Activated CD4-positive, CD25-positive, alpha-beta regulatory T cell treated with anti-CD3 and anti-CD28 coated beads, Interleukin-2, amount 50 U/mL, for 72 hours (primary cell): ENCODE results near the gene CLTRN.
"Not testable (repeated sequence)": the region's sequence is repeated elsewhere in the genome, so short reads cannot be mapped to it uniquely, and the experiment has no call there.

ENCODE experiments used
- DNase-seq: peaks from one replicate; pipeline ENCODE4 v3.0.0; 2021

Gene CLTRN

DNA sequence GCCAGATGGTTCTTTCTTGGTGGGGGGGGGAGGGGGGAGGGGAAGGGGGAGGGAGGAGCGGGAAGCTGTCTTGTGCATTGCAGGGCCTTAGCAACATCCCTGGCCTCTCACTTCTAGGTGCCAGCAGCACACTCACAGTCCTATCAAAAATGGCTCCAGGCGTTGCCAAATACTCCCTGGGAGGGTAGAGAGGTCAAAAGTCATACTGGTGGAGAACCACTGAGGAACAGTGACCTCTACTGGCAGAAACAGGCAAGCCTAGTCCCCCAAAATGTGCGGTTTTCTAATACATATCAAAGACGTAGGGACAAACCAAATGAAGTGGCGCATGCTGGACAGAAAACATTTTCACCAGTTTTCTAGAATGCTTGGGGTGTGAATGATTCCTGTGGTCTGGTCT, 17.1 kb downstream of the CLTRN start:
- DNase-seq, result not testable (repeated sequence)

DNA sequence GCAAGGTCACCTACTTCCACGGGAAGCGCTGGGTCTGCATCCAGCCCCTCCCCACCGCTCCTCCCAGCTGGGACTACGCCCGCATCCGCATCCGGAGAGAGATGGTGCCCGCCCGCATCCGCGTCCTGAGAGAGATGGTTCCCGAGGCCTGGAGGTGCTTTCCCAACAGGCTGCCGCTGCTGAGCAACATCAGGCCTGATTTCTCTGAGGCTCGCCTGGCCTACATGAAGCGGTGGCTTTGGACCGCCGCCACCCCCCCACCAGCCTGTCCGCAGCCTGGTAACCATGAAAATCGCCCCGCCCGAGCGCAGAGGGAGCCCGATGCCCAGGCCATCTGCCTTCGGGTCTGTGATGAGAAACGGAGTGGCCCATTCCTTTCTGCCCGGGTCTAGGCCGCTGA, 18.1 kb downstream of the CLTRN start:
- DNase-seq, result no peak

DNA sequence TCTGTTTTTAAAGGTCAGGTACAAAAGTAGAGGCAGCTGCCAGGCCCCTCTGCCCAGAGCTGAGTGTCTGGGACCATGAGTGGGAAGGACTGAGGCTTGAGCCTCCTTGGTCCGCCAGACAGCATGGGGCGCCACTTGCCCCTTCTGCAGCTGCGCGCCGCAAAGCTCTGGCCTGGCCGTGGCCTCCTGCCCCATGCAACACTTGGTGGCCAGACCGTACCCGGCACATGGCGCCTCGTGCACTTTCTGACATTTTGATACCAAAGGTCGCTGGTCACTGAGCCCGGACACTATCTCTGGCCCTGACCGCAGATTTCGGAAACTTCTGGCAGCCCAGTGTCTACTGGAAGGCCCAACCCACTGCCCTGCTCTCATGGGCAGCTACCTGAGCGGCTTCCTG, 18.6 kb downstream of the CLTRN start:
- DNase-seq, result no peak

- no peak for DNase-seq
These were observed 19.3 kb downstream of the CLTRN start for GRCh38 chrX:15645266-15645665.

DNA sequence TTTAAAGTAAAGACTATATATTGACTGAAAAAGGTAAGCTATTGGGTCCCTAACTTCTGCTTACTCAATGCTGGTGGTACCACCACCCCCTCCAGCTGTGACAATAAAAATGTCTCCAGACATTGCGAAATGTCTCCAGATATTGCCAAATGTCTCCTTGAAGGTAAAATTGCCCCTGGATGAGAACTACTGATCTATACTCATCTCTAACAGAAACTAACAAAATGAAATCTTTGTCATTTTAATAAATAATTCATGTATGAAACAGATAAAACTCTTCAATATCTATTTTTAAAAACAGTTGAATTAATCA, 20.1 kb downstream of the CLTRN start:
- DNase-seq, result no peak

- DNase-seq, result no peak
These were observed 20.6 kb downstream of the CLTRN start for GRCh38 chrX:15643786-15644559.

DNA sequence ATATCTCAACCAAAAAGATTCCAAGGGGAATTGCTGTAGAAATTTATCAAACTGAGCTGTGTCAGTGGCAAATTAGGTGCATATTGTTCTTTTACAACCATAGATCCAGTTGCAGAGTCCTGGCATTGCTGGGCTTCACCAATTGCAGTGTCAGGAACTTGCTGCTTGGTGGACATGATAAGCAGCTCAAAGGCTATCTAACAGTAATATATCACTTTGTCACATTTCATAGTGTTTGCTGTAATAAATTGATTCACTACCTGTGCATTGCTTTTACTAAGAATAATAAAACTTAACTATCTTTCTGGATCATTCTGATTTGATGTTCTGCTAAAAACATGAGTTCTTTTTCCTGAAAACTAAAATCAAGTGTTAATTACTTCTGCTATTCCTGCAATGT, 33.0 kb downstream of the CLTRN start:
- DNase-seq, result no peak

- no peak for DNase-seq
These were observed 41.6 kb downstream of the CLTRN start for GRCh38 chrX:15623054-15623453.

DNA sequence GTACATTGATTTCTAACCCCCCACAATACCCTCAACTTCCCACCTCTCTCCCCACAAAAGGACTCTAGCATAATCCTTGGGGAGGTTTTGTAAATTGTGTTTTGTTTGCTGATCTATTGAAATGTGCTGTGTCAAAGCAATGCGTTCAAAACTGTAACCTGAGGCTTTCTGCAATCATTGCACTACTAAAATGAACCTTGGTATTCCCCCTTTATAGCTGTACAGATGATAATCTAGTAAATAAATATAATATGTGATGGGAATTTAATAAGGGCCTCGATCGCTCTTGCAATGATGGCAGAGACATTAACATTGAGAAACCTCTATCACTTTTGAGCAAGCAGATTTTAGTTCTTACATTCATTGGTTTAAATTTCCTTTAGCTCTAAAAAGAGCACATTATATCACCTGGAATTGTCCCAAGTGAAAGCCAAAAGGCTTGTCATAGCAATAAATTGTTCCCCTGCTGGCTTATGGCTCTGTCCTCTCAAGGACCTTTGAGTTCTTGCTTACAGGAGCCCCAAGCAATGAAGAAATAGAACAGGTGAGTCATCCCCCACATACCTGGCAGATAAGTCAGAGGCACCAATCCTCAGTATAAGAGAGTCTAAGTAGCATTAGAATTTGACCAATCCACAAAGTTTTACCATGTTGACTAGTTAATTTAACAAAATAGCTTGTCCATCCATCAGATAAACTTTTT, 45.4 kb downstream of the CLTRN start:
- DNase-seq, result no peak

DNA sequence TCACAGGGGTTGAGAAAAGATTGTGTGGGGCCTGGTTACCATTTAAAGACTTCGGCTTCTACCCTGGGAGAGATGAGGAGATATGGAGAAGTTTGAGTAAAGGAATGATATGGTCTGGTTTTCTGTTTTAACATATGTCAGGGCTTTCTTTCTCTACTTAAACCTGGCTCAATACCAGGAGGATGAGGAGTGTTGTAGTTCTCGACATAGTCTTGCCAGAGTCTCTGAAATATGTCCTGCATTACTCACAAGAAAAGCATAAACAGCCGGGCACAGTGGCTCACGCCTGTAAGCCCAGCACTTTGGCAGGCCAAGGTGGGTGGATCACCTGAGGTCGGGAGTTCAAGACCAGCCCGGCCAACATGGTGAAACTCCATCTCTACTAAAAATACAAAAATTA, 47.5 kb downstream of the CLTRN start:
- DNase-seq, result no peak

DNA sequence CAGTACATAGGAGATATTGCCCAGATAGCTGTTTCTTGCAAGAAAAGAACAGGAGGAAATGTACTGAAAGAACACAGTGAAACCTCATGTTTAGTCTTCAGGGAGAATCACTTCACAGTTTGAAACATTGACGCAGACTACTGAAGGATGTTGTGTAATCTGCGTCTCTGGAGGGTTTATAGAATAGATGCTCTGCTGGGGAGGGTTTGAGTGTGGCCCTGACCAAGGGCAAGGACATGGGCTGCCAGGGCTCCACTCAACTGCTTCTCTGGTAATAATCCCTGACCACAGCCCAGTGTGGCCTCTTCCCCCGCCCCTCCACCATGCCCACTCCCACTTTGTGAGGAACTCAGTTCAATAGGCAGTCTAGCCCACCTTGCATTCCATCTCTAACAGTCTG, 48.1 kb downstream of the CLTRN start:
- no peak for DNase-seq

DNA sequence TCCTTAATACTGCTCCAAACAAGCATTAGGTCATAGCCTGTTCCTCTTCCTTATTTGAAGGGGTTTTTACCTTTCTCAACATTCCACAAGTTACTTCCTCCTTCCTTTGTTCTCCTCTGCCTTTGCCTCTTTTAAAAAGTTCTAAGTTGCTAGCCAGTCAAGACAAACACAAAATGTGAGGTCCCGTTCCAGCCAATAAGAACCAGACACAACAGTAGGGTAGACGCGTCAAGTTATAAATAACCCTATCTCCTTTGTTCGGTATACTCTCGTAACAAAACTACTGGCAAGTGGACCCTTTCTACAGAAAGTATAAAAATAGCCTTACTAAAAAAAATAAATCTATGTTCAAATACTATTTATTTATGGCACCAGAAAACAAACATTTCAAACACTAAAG, 57.5 kb downstream of the CLTRN start:
- no peak for DNase-seq

- DNase-seq, result no peak
These were observed 58.5 kb downstream of the CLTRN start for GRCh38 chrX:15606136-15606535.

DNA sequence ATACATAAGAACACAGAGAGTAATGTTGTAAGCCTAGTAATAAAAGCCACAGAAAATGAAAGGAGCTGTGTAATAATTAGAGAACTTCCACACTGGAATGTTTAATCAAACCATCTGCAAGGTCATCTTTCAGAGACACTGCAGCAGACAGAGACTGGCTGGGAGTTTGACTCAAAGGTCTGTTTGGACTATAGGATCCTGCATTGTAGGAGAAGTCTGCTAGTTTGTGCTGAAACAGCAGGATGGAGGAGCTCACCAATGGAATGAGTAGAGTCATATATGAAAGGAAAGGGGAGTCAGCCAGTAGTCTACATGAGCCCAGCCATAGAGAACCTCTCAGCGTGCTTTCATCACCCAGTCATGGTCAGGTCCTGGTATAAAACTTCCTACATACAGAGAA, 59.4 kb downstream of the CLTRN start:
- DNase-seq, result no peak

GRCh38 chrX:15602761-15603160, 61.8 kb downstream of the CLTRN start:
- no peak for DNase-seq

- no peak for DNase-seq
These were observed 62.7 kb downstream of the CLTRN start for GRCh38 chrX:15601932-15602331.

DNA sequence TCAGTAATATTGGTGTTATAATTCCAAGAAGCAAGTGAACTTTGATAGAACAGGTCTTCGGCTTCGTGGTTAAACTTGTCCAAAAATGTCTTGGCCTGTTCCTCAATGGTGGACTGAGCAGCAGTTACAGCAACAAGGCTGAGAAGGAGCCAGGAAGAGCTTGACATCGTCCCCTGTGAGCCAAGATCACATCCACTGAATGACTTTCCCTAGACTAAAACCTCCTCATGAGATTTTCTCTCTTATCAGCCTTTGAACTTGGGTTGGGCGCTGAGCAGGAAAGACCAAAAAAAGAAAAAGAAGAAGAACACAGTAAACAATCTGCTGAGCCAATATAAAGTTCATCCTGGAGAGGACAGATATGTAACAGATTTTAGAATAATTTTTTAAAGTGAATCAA, 63.9 kb downstream of the CLTRN start, which contains the start of gene ACE2:
Gene ACE2, minus strand, starts transcription at position 216 of the 400 bp plus-strand sequence. Its CDS starts 49 bp downstream, at position 167.
- no peak for DNase-seq

DNA sequence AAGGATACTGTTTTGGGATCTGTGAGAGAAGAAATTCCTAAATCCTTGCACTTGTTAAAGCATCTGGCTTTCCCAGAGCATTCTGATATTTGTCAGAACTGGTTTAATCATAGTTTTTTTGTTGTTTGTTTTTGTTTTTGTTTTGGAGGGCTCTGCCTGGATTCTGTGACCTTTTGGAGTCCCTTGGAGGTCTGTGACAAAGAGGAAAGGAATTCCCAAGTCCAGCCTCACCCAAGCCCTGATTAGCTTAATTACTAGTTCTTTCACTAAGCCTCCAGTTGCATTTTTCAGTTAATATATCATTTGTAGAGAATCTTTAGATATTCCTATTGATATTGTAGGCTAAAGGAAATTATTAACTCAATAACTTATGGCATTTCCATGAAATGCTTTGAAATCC, 64.6 kb downstream of the CLTRN start:
- no peak for DNase-seq

DNA sequence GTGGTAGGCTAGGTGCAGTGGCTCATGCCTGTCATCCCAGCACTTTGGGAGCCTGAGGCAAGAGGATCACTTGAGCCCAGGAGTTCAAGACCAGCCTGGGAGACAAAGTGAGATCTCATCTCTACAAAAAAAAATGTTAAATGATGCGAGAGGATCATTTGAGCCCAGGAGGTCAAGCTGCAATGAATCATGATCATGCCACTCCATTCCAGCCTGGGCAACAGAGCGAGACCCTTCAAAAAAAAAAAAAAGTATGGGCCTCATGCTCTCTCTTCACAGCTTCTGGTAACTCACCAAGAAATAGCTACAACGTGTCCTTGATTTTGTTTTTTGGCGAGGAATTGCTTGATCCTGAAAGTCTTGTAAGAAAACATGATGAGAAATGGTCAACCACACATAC, 65.1 kb downstream of the CLTRN start:
- no peak for DNase-seq

- DNase-seq, result no peak
These were observed 66.6 kb downstream of the CLTRN start for GRCh38 chrX:15598026-15598425.

- no peak for DNase-seq
These were observed 70.2 kb downstream of the CLTRN start for GRCh38 chrX:15594371-15594770.

GRCh38 chrX:15579778-15580747, 84.5 kb downstream of the CLTRN start:
- DNase-seq, result no peak
